Measurements from ENCODE around the gene CROCC.

The CROCC gene

DNA sequence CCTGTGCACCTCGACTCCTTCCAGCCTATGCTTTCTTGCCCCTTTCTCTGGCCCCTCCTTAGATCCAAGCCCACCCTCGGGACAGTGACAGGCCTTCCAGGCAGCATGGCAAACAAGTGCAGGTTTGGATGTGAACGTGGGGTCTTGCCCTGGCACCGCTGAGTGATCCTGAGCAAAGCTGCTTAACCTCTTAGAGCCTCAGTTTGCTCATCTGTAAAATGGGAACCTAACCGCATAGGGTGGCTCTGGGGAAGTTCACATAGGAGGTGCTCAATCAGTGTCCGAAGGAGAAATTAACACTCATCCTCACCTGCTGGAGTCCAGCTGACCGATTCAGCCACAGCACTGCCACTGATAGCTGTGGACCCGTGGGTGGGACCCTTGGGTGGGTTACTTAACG lies 51.5 kb downstream of the CROCC start:
- in situ Hi-C loops (cut with MboI; ENCODE audit: low sequenced_read_pairs, unreplicated experiment) = no loop called here
- TF ChIP-seq, protein P1, sequence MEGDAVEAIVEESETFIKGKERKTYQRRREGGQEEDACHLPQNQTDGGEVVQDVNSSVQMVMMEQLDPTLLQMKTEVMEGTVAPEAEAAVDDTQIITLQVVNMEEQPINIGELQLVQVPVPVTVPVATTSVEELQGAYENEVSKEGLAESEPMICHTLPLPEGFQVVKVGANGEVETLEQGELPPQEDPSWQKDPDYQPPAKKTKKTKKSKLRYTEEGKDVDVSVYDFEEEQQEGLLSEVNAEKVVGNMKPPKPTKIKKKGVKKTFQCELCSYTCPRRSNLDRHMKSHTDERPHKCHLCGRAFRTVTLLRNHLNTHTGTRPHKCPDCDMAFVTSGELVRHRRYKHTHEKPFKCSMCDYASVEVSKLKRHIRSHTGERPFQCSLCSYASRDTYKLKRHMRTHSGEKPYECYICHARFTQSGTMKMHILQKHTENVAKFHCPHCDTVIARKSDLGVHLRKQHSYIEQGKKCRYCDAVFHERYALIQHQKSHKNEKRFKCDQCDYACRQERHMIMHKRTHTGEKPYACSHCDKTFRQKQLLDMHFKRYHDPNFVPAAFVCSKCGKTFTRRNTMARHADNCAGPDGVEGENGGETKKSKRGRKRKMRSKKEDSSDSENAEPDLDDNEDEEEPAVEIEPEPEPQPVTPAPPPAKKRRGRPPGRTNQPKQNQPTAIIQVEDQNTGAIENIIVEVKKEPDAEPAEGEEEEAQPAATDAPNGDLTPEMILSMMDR (IDR thresholded peaks at IDR 0.05; ENCODE audit: borderline replicate concordance, control extremely low read depth, extremely low read depth, insufficient read depth, missing control alignments) = no peak
- DNase-seq (ENCODE audit: low spot score) = no peak

DNA sequence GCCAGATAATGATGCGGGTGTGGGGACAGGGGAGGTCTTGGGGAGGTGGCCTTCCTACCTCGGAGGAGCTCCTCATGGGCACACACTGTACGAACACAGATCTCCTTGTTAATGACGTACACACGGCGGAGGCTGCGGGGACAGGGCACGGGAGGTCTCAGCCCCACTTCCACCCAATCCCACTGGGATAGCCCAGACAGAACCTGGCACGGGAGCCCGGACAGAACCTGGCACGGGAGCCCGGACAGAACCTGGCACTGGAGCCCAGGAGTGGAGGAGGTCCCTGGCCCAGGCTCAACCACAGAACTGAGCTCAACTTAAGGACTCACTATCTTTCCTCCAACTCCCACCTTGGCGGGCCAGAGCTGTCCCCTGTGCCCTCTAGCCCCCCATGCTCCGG lies 53.5 kb downstream of the CROCC start:
- TF ChIP-seq, protein P1 (IDR thresholded peaks at IDR 0.05; ENCODE audit: borderline replicate concordance, control extremely low read depth, extremely low read depth, insufficient read depth, missing control alignments) = no peak

DNA sequence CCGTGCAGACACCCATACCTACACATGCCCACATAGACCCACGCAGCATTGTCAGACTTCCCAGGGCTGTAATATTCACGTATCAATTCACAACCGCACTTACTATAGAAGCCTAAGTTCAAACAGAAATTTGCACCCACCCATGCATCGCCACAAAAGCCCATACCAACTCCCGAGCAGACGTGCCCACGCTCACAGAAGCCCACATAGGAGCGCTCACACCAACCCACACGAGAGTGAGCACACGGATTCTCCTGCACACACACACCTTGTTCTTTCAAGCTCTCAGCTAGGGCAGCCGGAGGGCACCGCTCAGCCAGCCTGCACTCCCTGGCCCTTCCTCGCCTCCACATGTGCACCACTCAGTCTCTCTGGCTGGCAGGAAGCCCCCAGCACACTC lies 54.1 kb downstream of the CROCC start:
- DNase-seq (ENCODE audit: low spot score) = no peak
- TF ChIP-seq, protein P1 (IDR thresholded peaks at IDR 0.05; ENCODE audit: borderline replicate concordance, control extremely low read depth, extremely low read depth, insufficient read depth, missing control alignments) = no peak
- in situ Hi-C loops (cut with MboI; ENCODE audit: low sequenced_read_pairs, unreplicated experiment) = no loop called here

More for the DNA sequence above, 53.5 kb downstream of the CROCC start:
- in situ Hi-C loops (cut with MboI; ENCODE audit: low sequenced_read_pairs, unreplicated experiment) = no loop called here
- DNase-seq (ENCODE audit: low spot score) = no peak

DNA sequence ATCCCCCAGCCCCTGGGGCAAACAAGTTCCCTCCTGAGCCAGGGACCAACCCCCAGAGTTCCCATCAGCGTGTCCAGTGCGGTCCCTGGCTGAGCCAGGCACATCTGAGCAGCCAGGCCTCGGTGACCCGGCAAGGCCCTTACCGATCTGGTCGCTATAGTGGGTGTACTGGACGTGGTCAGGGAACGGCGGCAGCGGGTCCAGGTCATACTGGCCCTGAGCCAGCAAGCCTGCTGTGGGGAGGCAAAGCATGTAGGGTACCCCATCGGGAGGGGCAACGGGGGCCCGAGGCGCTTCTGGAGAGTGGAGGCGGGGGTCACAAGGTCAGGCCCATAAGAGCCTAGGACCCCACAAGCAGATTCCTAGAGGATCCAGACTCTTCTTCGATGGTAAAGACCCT lies 55.2 kb downstream of the CROCC start:
- no peak for DNase-seq (ENCODE audit: low spot score)
- TF ChIP-seq, protein P1 (IDR thresholded peaks at IDR 0.05; ENCODE audit: borderline replicate concordance, control extremely low read depth, extremely low read depth, insufficient read depth, missing control alignments) = no peak
- in situ Hi-C loops (cut with MboI; ENCODE audit: low sequenced_read_pairs, unreplicated experiment) = no loop called here

DNA sequence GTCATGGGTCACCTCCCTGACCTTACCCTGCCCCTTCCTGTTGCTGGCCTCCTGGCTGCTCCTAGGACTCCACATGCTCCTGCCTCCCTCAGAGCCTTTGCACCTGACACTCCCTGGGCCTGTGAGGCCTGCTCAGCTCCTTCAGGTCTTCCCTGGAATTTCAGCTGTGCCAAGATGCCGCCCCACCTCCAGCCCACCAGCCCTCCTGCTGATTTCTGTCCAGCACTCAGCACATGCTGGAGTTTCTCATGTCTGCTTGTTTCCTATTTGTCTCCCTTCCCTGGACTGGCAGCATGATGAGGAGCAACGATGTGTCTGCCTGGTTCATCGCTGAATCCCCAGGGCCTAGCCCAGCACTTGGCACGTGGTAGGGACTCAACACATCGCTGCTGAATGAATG lies 55.6 kb downstream of the CROCC start:
- in situ Hi-C loops (cut with MboI; ENCODE audit: low sequenced_read_pairs, unreplicated experiment) = no loop called here
- DNase-seq (ENCODE audit: low spot score) = no peak
- TF ChIP-seq, protein P1 (IDR thresholded peaks at IDR 0.05; ENCODE audit: borderline replicate concordance, control extremely low read depth, extremely low read depth, insufficient read depth, missing control alignments) = no peak

DNA sequence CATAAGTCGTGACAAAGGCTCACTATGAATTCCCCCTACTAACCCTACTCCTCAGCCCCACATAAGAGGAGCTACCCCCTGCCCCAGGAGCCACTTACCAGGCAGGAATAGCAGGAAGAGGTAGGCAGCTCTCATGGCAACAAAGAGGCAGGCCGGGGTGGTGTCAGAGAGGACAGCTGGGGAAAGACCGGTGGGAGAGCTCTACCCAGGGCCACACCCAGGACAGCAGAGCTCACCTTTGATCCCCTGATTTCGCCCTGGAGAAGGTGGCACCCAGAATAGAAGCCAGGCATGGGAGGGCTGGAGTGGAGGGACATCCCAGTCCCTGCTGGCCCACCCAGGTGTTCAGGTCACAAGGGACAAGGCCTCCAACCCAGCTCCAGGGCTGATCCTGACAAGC lies 56.4 kb downstream of the CROCC start:
- in situ Hi-C loops (cut with MboI; ENCODE audit: low sequenced_read_pairs, unreplicated experiment) = no loop called here
- TF ChIP-seq, protein P1 (IDR thresholded peaks at IDR 0.05; ENCODE audit: borderline replicate concordance, control extremely low read depth, extremely low read depth, insufficient read depth, missing control alignments) = no peak
- no peak for DNase-seq (ENCODE audit: low spot score)

All from GM13976 (cell line).